ENCODE data around the gene EXD3.

EXD3 gene

DNA sequence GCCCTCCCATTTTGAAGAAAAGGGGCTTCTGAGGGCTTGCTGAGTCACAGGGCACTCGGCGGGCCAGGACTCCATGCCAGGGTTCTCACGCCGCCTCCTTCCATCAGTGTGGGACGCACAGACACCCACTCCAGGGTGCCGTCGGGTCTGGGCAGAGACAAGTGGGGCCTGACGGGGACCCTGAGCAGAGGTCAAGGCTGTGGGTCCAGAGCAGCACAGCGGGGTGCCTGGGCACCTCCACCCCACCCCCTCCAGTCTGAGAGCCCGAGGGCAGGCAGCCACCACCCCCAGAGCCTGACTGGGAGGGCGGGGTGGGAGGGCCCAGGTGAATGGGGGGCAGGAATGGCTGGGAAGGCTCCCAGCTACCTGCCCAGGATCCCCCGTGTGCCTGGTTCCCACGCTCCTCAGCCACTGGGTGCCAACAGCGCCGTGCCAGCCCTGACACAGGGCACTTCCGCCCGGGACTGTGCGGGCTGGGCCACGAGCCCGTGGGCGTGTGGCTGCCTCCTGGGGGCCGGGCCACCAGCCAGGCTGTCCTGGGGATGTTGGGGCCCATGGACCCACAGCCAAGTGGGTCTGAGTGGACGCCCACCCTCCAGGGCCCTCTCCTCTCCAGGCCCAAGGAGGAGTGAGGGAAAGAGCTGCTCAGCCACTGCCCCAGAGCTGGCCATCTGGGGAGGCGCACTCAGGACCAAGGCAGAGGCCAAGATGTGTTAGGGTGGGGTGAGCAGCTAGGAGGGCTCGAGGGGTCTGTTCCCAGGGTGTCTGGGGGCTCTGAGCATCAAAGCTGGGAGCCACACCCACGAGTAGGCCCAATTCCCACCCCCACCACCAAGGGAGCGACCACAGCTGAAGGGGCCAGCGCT, 110.7 kb downstream of the EXD3 start:
- H3K4me3 ChIP-seq (ENCODE audit: low read depth, low read length), result no peak overlapping the region
- DNase-seq (ENCODE audit: low read depth), result no peak
- TF ChIP-seq, protein P1, sequence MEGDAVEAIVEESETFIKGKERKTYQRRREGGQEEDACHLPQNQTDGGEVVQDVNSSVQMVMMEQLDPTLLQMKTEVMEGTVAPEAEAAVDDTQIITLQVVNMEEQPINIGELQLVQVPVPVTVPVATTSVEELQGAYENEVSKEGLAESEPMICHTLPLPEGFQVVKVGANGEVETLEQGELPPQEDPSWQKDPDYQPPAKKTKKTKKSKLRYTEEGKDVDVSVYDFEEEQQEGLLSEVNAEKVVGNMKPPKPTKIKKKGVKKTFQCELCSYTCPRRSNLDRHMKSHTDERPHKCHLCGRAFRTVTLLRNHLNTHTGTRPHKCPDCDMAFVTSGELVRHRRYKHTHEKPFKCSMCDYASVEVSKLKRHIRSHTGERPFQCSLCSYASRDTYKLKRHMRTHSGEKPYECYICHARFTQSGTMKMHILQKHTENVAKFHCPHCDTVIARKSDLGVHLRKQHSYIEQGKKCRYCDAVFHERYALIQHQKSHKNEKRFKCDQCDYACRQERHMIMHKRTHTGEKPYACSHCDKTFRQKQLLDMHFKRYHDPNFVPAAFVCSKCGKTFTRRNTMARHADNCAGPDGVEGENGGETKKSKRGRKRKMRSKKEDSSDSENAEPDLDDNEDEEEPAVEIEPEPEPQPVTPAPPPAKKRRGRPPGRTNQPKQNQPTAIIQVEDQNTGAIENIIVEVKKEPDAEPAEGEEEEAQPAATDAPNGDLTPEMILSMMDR (IDR thresholded peaks at IDR 0.05; ENCODE audit: low read depth, low read length, missing control alignments), result no peak

DNA sequence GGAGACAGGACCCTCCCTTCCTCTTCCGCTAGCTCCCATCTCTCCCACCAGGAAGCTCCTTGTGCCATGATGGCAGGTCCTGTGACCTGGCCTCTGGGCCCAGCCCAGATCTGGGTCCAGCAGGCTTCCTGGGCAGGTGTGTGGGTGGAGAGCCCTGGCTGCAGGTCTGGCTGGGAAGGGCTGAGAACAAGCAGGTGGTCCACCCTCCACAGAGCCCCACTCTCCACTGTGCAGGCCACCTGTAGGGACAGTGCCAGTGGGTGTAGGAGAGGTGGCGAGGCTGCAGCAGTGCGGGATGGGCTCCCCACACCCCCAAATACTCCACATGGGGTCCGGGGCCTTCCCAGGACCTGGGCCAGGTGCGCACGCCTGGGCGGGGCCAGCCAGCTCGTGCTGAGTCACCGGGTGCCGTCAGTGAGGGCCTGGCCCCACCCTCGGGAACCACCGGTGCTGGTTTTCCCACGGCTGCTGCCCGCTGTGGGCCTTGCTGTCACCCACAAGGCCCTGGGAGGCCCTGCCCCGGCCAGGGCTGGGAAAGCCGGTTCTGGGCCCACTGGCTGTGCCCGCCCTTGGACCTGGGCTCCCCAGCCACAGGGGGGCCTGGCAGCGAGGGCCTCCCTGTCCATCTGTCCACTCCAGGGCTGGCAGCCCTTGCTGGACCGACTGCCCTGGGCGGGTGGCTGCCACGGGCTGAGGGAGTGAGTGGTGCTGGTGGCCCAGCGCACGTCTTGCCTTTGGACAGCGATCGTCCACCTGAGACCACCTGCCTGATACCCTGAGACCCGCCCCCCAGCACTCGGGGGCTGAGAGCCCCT, 111.6 kb downstream of the EXD3 start:
- TF ChIP-seq, protein P1 (IDR thresholded peaks at IDR 0.05; ENCODE audit: low read depth, low read length, missing control alignments), result no peak
- no peak for DNase-seq (ENCODE audit: low read depth)
- H3K4me3 ChIP-seq (ENCODE audit: low read depth, low read length), result no peak overlapping the region

DNA sequence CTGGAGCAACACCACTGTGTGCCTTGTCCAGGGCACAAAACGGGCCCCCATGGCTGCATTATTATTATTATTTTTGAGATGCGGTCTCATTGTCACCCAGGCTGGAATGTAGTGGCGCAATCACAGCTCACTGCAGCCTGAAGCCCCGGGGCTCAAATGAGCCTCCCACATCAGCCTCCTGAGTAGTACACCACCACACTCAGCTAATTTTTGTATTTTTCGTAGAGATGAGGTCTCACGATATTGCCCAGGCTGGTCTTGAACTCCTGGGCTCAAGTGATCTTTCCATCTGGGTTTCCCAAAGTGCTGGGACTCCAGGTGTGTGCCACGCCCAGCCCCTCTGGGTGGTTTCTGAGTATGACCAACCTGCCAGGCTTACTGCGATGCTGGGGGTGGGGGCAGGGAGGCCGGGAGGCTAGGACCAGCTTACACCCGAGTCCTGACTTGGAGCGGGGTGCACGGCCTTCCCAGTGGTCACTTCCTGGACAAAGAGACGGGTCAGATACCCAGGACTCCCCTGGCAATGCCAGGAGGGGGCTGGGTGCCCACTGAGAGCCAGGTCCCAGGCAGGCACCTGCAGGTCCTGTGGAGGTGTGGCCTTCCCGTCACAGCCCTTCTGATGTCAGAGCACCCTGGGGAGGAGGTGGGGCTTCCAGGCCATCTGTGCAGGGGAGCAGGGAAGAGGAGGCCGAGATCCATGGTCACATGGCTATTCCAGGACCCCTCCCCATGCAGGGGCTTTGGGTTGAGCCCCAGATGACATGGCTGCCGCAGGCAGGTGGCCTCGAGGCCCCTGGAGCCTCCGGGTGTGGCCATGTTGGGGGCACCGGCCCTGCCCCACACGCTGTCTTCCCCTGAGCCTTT, 112.5 kb downstream of the EXD3 start:
- no peak for DNase-seq (ENCODE audit: low read depth)
- H3K4me3 ChIP-seq (ENCODE audit: low read depth, low read length), result no peak overlapping the region
- TF ChIP-seq, protein P1 (IDR thresholded peaks at IDR 0.05; ENCODE audit: low read depth, low read length, missing control alignments), result no peak

DNA sequence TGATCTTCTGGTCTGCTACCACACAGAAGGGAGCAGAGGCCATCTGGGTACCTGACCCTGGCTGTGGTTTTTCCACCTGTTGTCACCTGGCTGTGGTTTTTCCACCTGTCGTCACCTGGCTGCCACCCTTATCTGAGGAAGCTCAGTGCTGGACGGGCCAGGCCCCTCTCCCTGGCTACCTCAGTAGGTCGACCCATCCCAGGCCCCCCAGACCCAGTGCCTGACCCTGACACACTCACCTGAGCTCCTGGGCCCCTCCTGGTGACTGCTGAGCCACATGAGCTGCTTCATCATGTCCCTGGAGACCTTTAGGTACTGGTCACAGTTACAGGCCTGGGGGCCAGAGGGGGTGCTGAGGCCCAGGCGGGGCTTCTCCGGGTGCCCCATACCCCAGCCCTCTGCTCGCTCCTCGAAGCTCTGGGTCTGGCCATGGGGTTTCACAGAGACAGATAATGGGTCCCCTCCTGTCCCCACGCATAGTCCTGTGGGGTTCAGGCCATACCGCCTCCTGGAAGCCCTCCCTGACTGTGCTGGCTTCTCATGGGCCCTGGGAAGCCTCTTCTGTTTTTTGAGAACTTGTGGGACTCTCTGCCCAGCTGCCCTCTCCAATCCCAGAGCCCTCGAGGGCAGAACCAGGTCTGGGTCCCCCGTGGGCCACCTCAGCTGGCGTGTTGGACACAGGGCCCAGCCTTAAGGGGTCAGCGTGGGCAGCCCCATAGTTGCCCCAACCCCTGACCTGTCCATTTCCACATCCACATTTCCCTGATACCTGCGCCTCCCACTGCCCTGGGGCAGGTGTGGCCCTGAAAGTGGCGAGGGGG, 113.4 kb downstream of the EXD3 start:
- no peak for DNase-seq (ENCODE audit: low read depth)
- no peak overlapping the region for H3K4me3 ChIP-seq (ENCODE audit: low read depth, low read length)
- TF ChIP-seq, protein P1 (IDR thresholded peaks at IDR 0.05; ENCODE audit: low read depth, low read length, missing control alignments), result no peak

DNA sequence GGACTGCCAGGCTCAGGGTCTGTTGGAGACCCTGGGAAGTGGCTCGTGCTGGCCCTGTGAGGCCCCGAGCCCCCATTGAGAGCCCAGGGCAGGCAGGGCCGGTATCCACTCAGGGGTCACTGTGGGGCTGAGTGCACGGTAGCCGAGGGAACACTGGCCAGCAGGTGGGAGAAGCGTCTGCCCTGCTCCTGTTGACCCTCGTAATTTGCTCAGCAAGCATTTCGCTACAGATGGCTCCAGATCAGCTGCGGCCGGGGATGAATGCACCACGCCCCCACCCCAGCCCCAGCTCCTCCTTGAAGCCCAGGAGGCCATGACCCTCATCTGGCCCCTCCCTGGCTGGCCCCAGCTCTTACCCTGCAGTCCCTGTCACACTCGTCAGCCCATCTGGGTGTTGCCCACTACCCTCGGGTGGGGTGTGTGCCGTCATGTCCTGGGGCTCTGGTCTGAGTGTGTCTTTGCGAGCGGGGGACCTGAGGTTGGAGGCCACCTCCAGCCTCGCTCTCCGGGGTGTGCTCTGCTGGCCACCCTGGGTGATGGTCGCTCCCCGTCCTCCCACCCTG, 114.8 kb downstream of the EXD3 start:
- no peak overlapping the region for H3K4me3 ChIP-seq (ENCODE audit: low read depth, low read length)
- DNase-seq (ENCODE audit: low read depth), result no peak
- TF ChIP-seq, protein P1 (IDR thresholded peaks at IDR 0.05; ENCODE audit: low read depth, low read length, missing control alignments), result no peak
